NCI-H82 (cell line): ENCODE results near the gene AMBP.
A peak's percentile ranks its signal among the peaks of the same experiment; 100 is the strongest.
"Not testable (repeated sequence)": the region's sequence is repeated elsewhere in the genome, so short reads cannot be mapped to it uniquely, and the experiment has no call there.

Source experiments
- DNase-seq: peaks from one replicate; lab custom pipeline; 2025; lab: John Stamatoyannopoulos, UW

AMBP gene

DNA sequence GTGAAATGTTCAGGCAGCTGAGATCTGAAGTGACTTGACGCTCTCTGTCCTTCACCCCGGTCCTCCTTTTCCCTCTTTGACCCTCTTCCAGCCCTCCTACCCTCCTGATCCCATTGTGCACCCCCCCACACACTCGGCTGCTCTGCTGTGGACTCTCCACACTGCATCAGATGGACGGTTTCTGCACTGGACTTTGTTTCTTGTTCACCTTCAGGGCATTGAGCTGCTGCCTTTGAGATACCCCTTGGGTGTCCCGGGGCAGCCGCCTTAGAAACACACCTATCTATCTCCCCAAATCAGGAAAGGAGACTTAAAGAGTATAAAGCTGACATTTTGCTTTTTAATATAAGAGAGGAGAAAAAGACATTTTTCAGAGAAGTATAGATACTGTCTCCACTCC is 27.5 kb downstream of the AMBP start:
- DNase-seq = no peak

DNA sequence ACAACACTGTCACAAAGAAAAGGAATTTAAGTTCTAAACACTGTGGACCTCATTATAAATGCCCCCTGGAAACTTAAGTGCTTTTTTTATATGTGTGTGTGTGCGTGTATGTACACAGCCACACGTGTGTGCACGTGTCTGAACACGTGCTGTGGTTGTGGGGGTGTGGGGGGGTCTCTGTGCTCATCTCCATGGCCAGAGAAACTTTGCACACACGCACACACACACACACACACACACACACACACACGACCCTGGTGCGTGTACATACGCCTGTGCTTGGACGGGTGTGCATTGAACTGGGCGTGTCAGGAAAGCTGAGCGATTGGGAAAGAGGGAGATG is 27.9 kb downstream of the AMBP start:
- no peak for DNase-seq

DNA sequence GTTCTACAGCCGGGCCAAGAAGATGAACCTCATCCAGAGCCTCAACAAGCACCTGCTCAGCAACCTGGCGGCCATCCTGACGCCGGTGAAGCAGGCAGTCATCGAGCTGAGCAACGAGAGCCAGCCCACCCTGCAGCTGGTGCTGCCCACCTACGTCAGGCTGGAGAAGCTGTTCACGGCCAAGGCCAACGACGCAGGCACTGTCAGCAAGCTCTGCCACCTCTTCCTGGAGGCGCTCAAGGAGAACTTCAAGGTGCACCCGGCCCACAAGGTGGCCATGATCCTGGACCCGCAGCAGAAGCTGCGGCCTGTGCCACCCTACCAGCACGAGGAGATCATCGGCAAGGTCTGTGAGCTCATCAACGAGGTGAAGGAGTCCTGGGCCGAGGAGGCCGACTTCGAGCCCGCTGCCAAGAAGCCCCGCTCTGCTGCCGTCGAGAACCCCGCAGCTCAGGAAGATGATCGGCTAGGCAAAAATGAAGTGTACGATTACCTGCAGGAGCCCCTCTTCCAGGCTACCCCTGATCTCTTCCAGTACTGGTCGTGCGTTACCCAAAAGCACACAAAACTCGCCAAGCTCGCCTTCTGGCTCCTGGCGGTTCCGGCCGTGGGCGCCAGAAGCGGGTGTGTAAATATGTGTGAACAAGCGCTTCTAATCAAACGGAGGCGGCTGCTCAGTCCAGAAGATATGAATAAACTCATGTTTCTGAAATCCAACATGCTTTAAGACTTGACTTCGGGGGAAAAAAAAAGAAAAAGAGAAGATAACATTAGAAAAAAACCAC is 28.5 kb downstream of the AMBP start:
- no peak for DNase-seq

DNA sequence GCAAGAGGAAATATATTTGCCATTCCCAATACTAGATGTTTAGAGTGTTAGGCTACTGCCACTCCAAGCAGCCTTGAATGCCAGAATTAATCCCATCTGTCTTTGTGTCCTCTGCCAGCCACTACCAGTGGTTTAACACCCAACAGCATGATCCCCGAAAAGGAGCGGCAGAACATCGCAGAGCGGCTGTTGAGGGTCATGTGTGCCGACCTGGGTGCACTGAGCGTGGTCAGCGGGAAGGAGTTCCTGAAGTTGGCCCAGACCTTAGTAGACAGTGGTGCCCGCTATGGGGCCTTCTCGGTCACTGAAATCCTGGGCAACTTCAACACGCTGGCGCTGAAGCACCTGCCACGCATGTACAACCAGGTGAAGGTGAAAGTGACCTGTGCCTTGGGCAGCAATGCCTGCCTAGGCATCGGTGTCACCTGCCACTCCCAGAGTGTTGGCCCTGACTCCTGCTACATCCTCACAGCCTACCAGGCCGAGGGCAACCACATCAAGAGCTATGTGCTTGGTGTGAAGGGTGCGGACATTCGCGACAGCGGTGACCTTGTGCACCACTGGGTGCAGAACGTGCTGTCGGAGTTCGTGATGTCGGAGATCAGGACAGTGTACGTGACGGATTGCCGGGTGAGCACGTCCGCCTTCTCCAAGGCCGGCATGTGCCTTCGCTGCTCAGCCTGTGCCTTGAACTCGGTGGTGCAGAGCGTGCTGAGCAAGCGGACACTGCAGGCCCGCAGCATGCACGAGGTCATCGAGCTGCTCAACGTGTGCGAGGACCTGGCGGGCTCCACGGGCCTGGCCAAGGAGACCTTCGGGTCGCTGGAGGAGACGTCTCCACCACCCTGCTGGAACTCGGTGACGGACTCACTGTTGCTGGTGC is 29.3 kb downstream of the AMBP start:
- DNase-seq = no peak

DNA sequence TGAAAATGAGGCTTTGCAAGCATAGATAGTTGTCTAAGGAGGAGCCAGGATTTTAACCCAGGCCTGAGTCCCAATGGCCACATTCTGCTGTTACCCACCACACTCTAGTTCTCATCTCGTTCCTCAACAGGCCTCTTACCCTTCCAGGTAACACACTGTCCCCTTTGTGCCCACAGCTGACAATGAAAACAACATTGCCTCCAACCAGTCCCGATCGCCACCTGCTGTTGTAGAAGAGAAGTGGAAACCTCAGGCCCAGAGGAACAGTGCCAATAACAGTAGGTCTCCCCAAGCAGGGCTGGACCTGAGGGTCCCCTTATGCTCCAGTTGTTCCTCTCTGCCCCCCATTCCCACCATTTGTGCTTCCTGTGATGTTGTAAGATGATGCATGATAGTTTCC is 30.4 kb downstream of the AMBP start:
- DNase-seq = peak; percentile 48

DNA sequence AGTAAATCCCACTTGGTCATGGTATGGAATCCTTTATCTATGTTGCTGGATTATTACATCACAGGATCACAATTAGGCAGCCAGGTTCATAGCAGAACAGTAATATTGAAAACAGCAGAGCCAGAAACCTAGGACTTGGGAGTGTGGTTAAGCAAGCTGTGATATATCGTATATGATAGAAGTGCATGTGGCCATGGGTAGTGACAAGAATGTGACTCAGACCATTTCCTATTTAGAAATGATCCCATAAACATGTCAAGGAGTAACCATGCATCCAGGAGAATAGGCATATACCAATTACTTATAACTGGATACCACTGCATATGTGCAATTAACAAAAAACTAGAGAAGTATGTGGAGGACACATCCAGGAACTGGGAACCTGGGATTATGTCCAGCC is 31.2 kb downstream of the AMBP start:
- DNase-seq = no peak

DNA sequence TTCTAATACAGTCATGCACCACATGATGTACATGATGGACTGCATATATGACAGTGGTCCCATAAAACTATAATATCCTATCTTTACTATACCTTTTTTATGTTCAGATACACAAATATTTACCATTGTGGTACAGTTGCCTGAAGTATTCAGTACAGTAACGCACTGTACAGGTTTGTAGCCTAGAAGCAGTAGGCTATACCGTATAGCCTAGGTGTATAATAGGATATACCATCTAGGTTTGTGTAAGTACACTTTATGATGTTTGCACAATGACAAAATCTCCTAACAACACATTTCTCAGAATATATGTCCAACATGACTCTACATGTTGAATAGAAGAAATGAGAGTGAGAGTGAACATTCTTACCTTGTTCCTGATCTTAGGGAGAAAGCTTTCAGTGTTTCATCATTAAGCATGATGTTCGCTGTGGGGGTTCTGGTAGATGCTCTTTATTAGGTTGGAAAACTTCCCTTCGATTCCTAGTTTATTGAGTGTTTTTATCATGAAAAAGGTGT is 31.8 kb downstream of the AMBP start:
- DNase-seq = no peak

DNA sequence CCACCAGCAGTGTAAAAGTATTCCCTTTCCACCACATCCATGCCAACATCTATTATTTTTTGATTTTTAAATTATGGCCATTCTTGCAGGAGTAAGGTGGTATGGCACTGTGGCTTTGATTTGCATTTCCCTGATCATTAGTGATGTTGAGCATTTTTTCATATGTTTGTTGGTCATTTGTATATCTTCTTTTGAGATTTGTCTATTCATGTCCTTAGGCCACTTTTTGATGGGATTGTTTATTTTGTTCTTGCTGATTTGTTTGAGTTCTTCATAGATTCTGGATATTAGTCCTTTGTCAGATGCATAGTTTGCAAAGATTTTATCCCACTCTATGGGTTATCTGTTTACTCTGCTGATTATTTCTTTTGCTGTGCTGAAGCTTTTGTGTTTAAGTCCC is 34.4 kb downstream of the AMBP start:
- DNase-seq = not testable (repeated sequence)

DNA sequence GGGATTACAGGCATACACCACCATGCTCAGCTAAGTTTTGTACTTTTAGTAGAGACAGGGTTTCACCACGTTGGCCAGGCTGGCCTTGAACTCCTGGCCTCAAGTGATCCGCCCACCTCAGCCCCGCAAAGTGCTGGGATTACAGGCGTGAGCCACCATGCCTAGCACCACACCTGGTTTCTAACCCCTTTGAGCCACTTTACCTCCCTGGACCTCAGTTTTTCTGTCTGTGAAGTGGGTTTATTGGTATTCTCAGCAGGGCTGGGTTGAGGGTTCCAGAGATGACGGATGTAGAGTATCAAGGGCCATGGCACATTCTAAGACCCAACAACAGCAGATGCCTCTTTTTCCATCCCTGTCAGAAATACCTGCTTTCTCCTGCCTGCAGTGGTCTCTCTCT is 38.6 kb downstream of the AMBP start:
- no peak for DNase-seq

DNA sequence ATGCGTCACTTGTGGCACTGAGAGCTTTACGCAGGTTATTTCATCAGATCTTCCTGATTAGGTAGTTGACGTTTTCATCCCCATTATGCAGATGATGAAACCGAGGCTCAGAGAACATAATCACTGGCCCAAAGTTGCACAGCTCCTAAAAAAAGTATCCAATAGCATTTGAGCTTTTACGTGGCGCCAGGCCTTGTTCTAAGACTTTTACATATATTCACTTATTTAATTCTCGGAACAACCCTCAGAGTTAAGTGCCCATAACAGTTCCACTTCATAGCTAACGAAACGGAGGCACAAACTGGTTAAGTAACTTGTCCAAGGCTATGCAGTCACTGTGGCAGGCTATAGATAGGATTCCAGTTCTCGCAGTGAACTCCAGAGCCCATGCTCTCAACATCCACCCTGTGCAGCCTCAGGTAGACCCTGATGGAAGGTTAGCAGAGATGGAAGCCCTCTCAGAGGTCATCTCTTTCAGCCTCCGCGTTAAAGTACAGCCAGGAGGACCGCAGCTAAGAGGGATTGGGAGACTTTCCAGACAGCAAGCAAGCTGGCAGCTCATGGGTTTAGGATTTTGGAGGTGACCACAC is 39.3 kb downstream of the AMBP start:
- peak; percentile 48 for DNase-seq

DNA sequence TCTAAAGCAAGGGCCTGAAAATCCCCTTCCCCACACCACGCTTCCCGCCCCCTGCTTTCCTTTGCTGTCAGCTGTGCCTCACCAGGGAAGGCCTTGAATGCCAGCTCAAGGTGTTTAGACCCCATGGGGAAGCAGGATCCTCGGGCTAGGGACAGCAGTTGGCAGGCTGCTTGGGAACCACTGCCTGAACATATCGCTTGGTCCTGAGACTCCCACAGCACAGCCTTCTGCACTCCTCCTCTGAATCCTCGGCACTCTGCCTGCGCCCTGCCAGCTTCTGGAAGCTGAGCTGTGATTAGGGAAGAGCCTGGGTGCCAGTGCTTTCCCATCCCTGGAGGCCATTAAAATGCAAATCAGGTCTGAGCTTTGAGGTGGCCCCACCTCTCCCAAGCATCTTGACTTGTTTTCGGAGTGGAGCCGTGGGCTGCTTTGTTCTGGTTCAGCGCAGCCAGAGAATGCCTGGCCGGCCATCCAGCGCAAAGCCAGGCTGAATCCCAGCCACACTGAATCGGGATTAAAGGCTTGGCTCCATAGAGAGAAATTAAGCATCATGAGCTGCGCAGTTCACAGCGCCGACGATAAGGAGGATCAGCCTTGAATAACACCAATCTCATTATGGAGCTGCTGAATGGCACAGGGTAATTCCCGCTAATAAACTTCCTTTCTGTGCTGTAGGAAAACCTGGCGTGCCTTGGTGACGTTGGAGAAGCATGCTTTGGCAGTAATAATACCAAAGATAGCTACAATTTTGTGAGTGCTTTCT is 40.0 kb downstream of the AMBP start:
- DNase-seq = peak; percentile 99

DNA sequence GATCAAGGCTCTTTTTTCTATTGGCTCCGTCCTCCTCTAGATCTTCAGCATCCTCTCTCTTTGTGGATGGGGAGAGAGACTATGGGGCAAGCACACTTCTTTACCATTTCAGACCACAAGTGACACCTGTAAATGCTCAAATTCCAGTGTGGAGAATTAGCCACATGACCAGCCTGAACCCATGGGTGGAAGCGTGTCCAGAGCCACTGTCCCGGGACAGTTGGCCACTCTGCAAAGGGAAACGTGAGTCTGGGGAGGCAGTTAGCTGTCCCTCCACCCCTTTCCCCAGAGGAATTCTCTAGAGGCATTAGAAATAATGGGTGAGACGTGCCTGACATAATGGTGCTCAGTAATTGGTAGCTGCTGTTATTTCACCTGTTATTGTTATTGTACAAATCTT is 40.9 kb downstream of the AMBP start:
- no peak for DNase-seq

DNA sequence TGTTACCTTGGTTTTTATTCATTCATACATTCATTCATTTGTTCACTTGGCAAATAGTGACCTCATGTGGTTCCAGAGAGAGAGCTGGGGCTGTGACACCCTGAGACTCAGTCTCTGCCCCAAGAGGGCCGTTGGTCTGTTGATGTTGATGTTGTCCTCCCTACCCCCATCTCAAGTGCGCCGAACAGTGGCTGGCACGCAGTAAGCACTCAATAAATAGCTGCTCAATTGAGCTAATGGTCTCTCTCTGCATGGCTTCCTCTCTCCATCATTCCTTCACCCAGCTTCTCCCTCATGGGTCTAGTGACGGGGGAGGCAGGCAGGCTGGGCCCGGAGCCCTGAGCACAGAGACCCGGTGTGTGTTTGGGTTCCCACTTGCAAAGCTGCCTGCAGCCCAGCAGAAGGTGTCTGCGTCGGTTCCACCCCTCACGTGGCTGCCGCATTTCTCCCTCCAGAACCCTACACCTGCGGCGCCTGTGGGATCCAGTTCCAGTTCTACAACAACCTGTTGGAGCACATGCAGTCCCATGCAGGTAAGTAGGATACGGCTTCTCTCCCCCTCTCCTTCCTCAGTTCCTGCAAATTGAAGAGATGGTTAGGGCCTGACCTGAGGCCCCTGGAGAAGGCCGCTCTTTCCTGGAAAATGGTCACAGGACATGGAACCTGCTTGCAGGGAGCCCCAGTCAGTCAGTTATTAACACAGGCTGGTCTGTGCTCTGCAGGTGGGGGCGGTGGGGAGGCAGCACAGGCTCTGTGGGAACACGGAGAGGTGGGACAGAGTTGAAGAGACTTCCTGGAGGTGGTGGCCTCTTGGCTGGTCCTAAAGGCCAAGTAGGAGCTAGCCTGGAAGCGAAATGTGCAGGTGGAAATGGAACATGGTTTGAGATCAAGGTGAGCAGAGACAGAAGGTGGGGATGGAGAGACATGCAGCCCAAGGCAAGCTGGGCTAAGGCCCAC is 42.0 kb downstream of the AMBP start:
- DNase-seq = no peak

DNA sequence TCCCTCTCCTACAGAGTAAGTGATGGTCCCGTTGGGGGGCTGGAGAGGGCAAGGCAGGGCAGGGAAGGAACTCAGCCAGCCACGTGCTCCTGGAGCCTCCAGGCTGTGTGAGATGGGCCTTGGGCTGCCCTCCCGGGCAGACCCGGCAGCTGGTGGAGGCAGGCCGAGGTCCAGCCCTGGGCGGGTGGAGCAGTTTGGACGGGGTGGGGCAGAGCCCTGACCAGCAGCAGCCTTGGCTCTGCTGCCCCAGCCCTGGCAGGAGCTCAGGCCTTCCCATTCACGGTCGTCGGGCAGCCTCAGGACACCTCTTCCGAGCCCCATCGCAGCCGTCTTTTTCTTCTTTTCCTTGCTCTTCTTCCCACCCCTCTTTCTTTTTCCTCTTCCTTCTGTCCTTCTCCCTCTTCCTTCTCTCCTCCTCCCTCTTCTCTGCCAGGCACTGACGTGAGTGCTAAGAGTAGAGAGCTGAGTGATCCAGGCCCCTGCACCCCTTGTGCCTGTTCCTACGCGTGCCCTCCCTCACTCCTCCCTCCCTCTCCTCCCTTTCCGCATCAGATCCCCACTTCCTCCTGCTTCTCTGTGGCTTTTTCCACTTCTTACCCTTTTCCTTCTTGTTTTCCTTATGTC is 42.8 kb downstream of the AMBP start:
- DNase-seq = no peak

DNA sequence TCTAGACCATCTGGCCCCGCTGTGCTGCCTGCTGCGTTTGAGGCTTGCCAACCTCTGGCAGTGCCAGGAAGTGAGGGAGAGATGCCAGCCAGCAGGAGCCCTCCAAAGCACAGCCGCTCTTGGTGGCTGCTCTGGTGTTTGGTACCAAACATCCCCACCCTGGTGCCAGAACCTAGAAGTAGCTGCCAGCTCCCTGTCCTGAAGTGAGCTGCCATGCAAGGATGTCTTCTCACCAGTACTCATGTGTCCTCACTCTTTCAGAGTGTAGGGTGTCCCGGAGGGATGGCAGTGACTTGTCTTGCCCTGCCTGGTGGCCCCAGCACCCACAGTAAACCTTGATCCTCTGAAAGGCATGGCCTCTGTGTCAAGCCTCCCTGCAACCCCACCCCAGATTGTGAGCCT is 43.4 kb downstream of the AMBP start:
- DNase-seq = no peak

DNA sequence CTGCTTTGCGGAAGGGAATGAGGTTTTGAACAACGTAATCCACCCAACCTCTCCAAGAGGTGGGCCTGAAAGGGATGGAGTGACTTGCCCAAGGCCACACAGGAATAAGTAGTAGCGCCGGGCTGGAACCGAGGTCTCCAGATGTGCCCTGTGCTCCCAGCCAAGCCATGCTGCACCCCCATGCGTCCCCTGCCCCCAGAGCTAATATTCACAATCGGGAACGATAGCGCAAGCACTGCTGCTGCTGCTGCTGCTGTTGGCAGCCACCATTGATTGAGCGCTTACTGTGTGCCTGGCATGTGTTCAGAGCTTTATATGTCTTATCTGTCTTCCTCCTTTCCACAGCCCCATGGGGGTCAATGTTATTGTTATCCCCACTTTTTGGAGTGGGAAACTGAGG is 43.9 kb downstream of the AMBP start:
- DNase-seq = no peak

DNA sequence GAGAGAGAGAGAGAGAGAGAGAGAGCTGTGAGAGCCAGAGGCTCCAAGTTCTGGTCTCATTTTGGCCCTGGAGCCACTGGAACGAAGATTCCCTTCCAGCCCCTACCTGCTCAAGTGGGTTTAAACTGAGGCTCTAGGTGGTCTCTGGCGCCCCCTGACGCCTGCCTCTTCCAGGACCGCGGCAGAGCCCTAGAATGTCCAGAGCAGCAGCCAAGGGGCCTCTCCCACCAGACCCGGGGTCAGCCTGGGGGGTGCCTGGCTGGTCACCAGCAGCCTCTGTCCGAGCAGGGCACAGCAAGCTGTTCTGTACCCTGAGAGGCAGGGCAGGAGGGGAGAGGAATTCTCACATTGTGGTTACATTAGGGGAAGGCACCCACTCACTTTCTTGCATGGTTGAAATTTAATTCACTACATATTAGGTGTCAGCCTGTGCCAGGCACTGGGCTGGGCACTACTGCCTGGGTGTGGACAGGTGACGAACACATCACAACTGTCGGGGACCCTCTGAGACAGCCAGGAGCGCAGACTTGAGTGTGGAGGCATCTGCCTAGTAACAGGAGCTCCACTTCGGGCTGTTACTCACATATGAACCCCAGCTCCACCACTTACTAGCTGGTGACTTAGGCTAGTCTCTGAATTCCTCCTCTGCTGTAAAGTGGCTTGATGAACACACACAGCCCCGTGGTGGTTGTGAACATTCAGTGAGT is 44.5 kb downstream of the AMBP start:
- DNase-seq = peak; percentile 54

DNA sequence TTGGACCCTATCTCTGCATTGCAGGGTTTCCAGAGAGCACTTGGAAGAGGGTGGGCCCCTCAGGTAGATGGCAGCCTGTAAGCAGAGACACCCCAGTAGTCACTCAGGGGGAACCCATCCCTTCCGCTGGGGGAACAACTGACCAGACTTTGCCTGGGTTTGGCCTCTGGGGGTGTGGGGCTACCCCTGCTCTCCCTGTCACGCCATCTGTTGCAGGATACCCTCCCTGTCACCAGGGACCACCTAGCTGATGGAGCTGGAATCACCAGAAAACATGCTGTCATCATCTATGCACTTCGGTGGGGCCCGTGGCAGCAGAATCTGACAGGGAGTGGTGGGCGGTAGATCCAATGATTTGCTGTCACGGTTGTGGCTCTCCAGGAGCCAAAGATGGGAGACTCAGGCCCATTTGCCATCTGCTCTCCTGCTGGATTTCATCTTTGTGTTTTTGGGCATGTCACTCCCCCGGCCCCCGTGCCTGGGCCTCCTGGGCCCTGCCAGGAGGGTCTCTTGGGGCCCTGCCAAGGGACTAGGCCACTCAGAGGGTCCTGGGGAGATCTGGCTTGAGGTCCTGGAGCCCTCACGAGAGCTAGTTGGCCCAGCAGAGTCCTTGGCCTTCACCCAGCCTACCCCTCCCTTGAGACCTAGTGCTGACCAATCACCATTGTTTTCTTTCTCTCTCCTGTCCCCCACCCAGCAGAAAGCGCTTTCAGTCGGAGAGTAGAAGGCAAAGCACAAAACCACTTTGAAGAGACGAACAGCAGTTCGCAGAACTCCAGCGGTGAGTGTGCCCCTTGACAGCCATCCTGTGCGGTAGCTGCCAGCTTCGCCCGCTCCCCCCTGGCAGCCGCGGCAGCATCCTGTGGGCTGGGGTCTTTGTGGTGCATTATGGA is 45.9 kb downstream of the AMBP start:
- DNase-seq = no peak
